Measurements from ENCODE around the gene MSI2.

DNA sequence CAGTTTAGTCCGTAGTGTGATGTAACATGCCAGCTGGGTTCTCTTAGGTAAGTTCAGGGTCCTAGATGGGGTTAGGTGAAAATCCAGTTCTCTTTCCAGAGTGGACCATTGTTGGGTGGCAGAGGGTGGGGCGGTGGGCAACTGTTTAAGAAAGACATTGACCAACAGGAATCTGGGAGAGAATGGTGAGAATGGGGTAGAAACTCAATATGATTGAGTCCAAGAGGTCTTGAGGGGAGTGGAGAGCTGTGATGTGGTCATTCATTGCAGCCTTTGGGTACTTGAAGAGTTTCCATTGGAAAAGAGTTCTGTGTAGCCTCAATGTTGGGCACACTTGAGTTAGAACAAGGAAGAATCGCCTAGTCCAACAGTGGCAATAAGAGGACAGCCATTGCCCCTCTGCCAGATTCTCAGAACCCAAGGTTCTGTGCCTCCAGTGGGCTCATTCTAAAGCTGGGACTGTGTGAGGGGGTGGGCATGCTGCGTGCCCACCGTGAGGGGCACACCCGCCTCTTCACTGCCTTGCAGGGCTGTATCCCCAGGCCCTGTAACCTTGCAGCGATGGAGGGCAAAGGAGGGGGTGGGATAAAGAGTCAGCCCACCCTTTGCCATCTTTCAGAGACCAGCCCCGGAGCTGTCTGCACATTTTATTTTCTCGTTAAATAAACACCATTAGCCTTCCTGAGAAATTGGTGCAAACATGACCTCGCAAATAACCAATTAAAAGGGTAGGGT lies 280.6 kb downstream of the MSI2 start:
- TF ChIP-seq ZBTB7A (IDR thresholded peaks at IDR 0.05; ENCODE audit: low read depth) (no peak), TAF1 (IDR thresholded peaks at IDR 0.05; ENCODE audit: low read depth) (no peak), YY1 (IDR thresholded peaks at IDR 0.05; ENCODE audit: low read depth) (no peak), REST (IDR thresholded peaks at IDR 0.05; ENCODE audit: low read depth) (no peak), EP300 (IDR thresholded peaks at IDR 0.05; ENCODE audit: borderline replicate concordance) (no peak), CEBPB (IDR thresholded peaks at IDR 0.05) (no peak), TEAD4 (IDR thresholded peaks at IDR 0.05) (no peak), RAD21 (IDR thresholded peaks at IDR 0.05; ENCODE audit: low read depth) (no peak), NFIC (IDR thresholded peaks at IDR 0.05) (no peak), MAX (IDR thresholded peaks at IDR 0.05) (no peak), CREB1 (IDR thresholded peaks at IDR 0.05; ENCODE audit: low read depth) (no peak), EGR1 (IDR thresholded peaks at IDR 0.05) (no peak), FOXM1 (IDR thresholded peaks at IDR 0.05; ENCODE audit: borderline replicate concordance, low read depth) (no peak)
- TF ChIP-seq, protein P1, sequence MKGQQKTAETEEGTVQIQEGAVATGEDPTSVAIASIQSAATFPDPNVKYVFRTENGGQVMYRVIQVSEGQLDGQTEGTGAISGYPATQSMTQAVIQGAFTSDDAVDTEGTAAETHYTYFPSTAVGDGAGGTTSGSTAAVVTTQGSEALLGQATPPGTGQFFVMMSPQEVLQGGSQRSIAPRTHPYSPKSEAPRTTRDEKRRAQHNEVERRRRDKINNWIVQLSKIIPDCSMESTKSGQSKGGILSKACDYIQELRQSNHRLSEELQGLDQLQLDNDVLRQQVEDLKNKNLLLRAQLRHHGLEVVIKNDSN (IDR thresholded peaks at IDR 0.05), result no peak

All from Ishikawa (cell line).